Globus pallidus (tissue), 1 donor: Measurements from ENCODE around the gene TUBGCP6.

ENCODE experiments used
- DNase-seq: peaks from one replicate; pipeline ENCODE4 v3.0.0-alpha.2; 2015; ENCODE audit warnings: low spot score

The TUBGCP6 gene

GRCh38 chr22:50262973-50263617 lies 18.3 kb upstream of the TUBGCP6 start:
- DNase-seq = no peak

- no peak for DNase-seq
Measured at GRCh38 chr22:50262460-50262911, 17.7 kb upstream of the TUBGCP6 start.

- DNase-seq = no peak
Measured at GRCh38 chr22:50261615-50262459, 17.0 kb upstream of the TUBGCP6 start, which contains the start of gene MAPK12. TSS of gene MAPK12 (minus strand) at chr22:50261683. CDS start at chr22:50261509, 174 bp downstream.

GRCh38 chr22:50260801-50261614 lies 16.2 kb upstream of the TUBGCP6 start:
- no peak for DNase-seq

GRCh38 chr22:50260434-50260800 lies 15.6 kb upstream of the TUBGCP6 start:
- DNase-seq = no peak

- DNase-seq = no peak
Measured at GRCh38 chr22:50259302-50259701, 14.5 kb upstream of the TUBGCP6 start.

- DNase-seq = no peak
Measured at GRCh38 chr22:50258361-50259292, 13.8 kb upstream of the TUBGCP6 start.

GRCh38 chr22:50257451-50258360 lies 12.9 kb upstream of the TUBGCP6 start:
- DNase-seq = no peak

GRCh38 chr22:50257041-50257440 lies 12.2 kb upstream of the TUBGCP6 start:
- no peak for DNase-seq

GRCh38 chr22:50256258-50256862 lies 11.5 kb upstream of the TUBGCP6 start:
- no peak for DNase-seq

- DNase-seq = no peak
Measured at GRCh38 chr22:50255607-50256006, 10.8 kb upstream of the TUBGCP6 start.

GRCh38 chr22:50255099-50255498 lies 10.3 kb upstream of the TUBGCP6 start:
- no peak for DNase-seq

GRCh38 chr22:50253941-50254340 lies 9.1 kb upstream of the TUBGCP6 start:
- no peak for DNase-seq

- no peak for DNase-seq
Measured at GRCh38 chr22:50253046-50253915, 8.5 kb upstream of the TUBGCP6 start.

GRCh38 chr22:50252082-50253045 lies 7.5 kb upstream of the TUBGCP6 start:
- no peak for DNase-seq

GRCh38 chr22:50251477-50252081 lies 6.8 kb upstream of the TUBGCP6 start:
- DNase-seq = no peak
